GM12878 (cell line): Measurements from ENCODE around the gene NAV2. TPM values are rescaled to one million over a fixed set of nuclear protein-coding genes. Genes with fewer than 3 reads are reported as not detected.
A peak's percentile ranks its signal among the peaks of the same experiment; 100 is the strongest.

Experiments used
- BACH1 ChIP-seq: fragments of 450-650 bp; IDR thresholded peaks from 2 replicates; pipeline ENCODE4 v1.6.1; 2017; ENCODE audit warnings: mild to moderate bottlenecking, borderline replicate concordance
- EED ChIP-seq: sonication (generic); IDR thresholded peaks from 2 replicates; pipeline ENCODE4 v1.6.1; 2016; ENCODE audit warnings: antibody characterized with exemption, low read depth
- FOXK2 ChIP-seq: fragments of 450-650 bp; IDR thresholded peaks from 2 replicates; pipeline ENCODE4 v1.6.1; 2017; ENCODE audit warnings: mild to moderate bottlenecking, moderate library complexity
- FOXM1 ChIP-seq: IDR thresholded peaks from 2 replicates; pipeline ENCODE4 v1.6.1; 2012; ENCODE audit warnings: low read depth, mild to moderate bottlenecking, inconsistent platforms, low read length, moderate library complexity
- GABPA ChIP-seq: IDR thresholded peaks from 2 replicates; pipeline ENCODE4 v1.6.1; 2014; ENCODE audit warnings: antibody characterized with exemption, low read depth, mild to moderate bottlenecking, inconsistent platforms
- IKZF1 ChIP-seq: fragments of 450-650 bp; conservative IDR thresholded peaks from 2 replicates; pipeline ENCODE4 v1.6.1; 2017; ENCODE audit warnings: antibody characterized with exemption, mild to moderate bottlenecking
- IRF4 ChIP-seq: IDR thresholded peaks from 2 replicates; pipeline ENCODE4 v1.6.1; 2011; ENCODE audit warnings: low read depth, low read length
- MTA2 ChIP-seq: fragments of 450-650 bp; IDR thresholded peaks from 2 replicates; pipeline ENCODE4 v1.6.1; 2016; ENCODE audit warnings: low read depth, mild to moderate bottlenecking, moderate library complexity
- RB1 ChIP-seq: fragments of 450-650 bp; formaldehyde crosslinking; IDR thresholded peaks from 2 replicates; pipeline ENCODE4 v1.6.1; 2017; ENCODE audit warnings: mild to moderate bottlenecking, borderline replicate concordance
- SMAD1 ChIP-seq: fragments of 450-650 bp; IDR thresholded peaks from 2 replicates; pipeline ENCODE4 v1.6.1; 2018; ENCODE audit warnings: mild to moderate bottlenecking, low read depth; ENCODE audit not compliant: partially characterized antibody
- STAT3 ChIP-seq: IDR thresholded peaks from 2 replicates; pipeline ENCODE4 v1.6.1; 2011; ENCODE audit warnings: low read depth, low read length, improper control_type of control experiment
- TCF3 ChIP-seq: IDR thresholded peaks from 2 replicates; pipeline ENCODE4 v1.6.1; 2012; ENCODE audit warnings: low read depth, mild to moderate bottlenecking, low read length, borderline replicate concordance; ENCODE audit not compliant: insufficient read depth
- polyA plus RNA-seq, 11 experiments: library from polyadenylated mRNA; depleted of rRNA in 4 of 11; unstranded in 6 of 11; stranded (reverse) in 5 of 11; fragments of >200 nt; fragmentation: Nextera tagmentation in 4 of 11; fragmentation: Illumina TruSeq in 1 of 11; extraction: Ambion mirVana in 4 of 11; extraction: Trizol in 1 of 11; gene quantifications; 1 replicate in 1 of 11; 2 replicates in 10 of 11; pipeline versions ENCODE4 v1.2.1 to v1.2.3, GENCODE V29; 2011 to 2016; ENCODE audit warnings: inconsistent platforms in 2 of 11, missing spikeins in 2 of 11, low read depth in 1 of 11
- total RNA-seq, 4 experiments: library from RNA; depleted of rRNA in 3 of 4; stranded (reverse); fragments of >200 nt in 3 of 4; fragmentation: Illumina TruSeq in 1 of 4; extraction: Trizol in 1 of 4; gene quantifications; 2 replicates each; pipeline versions ENCODE4 v1.2.1 to v1.2.3, GENCODE V29; 2013 to 2021
- TF ChIP-seq, protein P1 (sequence below): fragments of 450-650 bp; IDR thresholded peaks from 2 replicates; pipeline ENCODE4 v1.6.1; 2017; ENCODE audit warnings: mild to moderate bottlenecking, moderate library complexity
- TF ChIP-seq, protein P2 (sequence below): fragments of 450-650 bp; IDR thresholded peaks from 2 replicates; pipeline ENCODE4 v1.6.1; 2017; ENCODE audit warnings: borderline replicate concordance
- TF ChIP-seq, protein P3 (sequence below): fragments of 450-650 bp; IDR thresholded peaks from 2 replicates; pipeline ENCODE4 v1.6.1; 2017; ENCODE audit warnings: mild to moderate bottlenecking, low read depth, inconsistent platforms; ENCODE audit not compliant: poor library complexity, severe bottlenecking
- TF ChIP-seq, protein P4 (sequence below): fragments of 450-650 bp; conservative IDR thresholded peaks from 2 replicates; pipeline ENCODE4 v1.6.1; 2017; ENCODE audit warnings: mild to moderate bottlenecking, moderate library complexity
- TF ChIP-seq, protein P5 (sequence below): fragments of 450-650 bp; IDR thresholded peaks from 2 replicates; pipeline ENCODE4 v1.6.1; 2018; ENCODE audit warnings: mild to moderate bottlenecking, low read depth, moderate library complexity; ENCODE audit not compliant: partially characterized antibody

NAV2 gene
- total and polyA plus RNA-seq, 10 of the 15 experiments (the other 5 are each of a cell fraction or from before 2014, with no cell fraction given): 0.35 to 6.1 (median 1.1) TPM

DNA sequence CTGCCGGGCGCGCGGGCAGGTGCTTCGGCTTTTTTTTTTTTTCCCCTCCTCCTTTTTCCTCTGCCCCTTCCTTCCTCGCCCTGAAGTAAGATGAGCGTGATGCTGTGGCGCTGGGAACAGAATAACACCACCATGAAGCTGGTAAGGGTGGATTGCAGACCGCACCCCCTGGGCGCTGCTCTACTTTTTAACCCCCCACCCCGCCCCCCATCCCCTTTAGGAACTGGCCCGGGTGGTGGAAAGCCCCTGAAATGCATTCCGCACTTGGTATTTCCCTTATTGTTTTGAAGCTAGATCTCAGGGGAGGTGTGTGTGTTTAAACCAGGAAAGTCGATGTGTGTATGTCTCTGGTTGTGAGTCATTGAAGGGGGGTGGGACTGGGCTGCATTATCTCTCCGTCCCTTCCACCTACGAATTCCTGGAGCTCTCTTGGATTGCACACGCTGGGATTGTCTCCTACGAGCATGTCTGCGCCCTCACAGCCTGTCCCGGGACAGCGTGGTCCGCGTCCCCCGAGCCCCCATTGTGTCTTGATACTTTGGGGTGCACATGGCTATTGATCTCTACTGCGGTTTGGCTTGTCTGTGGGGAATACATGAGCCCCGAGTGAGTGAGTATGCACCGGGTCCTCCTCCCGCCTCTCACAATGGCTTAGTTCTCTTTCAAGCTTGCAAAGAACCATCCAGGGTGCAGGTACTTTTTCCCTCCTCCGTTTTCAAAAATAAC lies 64.9 kb downstream of the NAV2 start (continued):
- TF ChIP-seq, protein P1, sequence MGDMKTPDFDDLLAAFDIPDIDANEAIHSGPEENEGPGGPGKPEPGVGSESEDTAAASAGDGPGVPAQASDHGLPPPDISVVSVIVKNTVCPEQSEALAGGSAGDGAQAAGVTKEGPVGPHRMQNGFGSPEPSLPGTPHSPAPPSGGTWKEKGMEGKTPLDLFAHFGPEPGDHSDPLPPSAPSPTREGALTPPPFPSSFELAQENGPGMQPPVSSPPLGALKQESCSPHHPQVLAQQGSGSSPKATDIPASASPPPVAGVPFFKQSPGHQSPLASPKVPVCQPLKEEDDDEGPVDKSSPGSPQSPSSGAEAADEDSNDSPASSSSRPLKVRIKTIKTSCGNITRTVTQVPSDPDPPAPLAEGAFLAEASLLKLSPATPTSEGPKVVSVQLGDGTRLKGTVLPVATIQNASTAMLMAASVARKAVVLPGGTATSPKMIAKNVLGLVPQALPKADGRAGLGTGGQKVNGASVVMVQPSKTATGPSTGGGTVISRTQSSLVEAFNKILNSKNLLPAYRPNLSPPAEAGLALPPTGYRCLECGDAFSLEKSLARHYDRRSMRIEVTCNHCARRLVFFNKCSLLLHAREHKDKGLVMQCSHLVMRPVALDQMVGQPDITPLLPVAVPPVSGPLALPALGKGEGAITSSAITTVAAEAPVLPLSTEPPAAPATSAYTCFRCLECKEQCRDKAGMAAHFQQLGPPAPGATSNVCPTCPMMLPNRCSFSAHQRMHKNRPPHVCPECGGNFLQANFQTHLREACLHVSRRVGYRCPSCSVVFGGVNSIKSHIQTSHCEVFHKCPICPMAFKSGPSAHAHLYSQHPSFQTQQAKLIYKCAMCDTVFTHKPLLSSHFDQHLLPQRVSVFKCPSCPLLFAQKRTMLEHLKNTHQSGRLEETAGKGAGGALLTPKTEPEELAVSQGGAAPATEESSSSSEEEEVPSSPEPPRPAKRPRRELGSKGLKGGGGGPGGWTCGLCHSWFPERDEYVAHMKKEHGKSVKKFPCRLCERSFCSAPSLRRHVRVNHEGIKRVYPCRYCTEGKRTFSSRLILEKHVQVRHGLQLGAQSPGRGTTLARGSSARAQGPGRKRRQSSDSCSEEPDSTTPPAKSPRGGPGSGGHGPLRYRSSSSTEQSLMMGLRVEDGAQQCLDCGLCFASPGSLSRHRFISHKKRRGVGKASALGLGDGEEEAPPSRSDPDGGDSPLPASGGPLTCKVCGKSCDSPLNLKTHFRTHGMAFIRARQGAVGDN: no peak
- TF ChIP-seq, protein P2, sequence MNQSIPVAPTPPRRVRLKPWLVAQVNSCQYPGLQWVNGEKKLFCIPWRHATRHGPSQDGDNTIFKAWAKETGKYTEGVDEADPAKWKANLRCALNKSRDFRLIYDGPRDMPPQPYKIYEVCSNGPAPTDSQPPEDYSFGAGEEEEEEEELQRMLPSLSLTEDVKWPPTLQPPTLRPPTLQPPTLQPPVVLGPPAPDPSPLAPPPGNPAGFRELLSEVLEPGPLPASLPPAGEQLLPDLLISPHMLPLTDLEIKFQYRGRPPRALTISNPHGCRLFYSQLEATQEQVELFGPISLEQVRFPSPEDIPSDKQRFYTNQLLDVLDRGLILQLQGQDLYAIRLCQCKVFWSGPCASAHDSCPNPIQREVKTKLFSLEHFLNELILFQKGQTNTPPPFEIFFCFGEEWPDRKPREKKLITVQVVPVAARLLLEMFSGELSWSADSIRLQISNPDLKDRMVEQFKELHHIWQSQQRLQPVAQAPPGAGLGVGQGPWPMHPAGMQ: no peak
- TF ChIP-seq FOXM1: peak; percentile 68
- peak; percentile 68 for TF ChIP-seq MTA2
- TF ChIP-seq TCF3: no peak
- TF ChIP-seq BACH1: peak; percentile 41; the same call in 1 of the 2 replicates
- TF ChIP-seq EED: peak; percentile 81
- TF ChIP-seq, protein P3, sequence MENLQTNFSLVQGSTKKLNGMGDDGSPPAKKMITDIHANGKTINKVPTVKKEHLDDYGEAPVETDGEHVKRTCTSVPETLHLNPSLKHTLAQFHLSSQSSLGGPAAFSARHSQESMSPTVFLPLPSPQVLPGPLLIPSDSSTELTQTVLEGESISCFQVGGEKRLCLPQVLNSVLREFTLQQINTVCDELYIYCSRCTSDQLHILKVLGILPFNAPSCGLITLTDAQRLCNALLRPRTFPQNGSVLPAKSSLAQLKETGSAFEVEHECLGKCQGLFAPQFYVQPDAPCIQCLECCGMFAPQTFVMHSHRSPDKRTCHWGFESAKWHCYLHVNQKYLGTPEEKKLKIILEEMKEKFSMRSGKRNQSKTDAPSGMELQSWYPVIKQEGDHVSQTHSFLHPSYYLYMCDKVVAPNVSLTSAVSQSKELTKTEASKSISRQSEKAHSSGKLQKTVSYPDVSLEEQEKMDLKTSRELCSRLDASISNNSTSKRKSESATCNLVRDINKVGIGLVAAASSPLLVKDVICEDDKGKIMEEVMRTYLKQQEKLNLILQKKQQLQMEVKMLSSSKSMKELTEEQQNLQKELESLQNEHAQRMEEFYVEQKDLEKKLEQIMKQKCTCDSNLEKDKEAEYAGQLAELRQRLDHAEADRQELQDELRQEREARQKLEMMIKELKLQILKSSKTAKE: peak; percentile 59
- TF ChIP-seq IKZF1: peak; percentile 96
- TF ChIP-seq GABPA: no peak
- TF ChIP-seq, protein P4, sequence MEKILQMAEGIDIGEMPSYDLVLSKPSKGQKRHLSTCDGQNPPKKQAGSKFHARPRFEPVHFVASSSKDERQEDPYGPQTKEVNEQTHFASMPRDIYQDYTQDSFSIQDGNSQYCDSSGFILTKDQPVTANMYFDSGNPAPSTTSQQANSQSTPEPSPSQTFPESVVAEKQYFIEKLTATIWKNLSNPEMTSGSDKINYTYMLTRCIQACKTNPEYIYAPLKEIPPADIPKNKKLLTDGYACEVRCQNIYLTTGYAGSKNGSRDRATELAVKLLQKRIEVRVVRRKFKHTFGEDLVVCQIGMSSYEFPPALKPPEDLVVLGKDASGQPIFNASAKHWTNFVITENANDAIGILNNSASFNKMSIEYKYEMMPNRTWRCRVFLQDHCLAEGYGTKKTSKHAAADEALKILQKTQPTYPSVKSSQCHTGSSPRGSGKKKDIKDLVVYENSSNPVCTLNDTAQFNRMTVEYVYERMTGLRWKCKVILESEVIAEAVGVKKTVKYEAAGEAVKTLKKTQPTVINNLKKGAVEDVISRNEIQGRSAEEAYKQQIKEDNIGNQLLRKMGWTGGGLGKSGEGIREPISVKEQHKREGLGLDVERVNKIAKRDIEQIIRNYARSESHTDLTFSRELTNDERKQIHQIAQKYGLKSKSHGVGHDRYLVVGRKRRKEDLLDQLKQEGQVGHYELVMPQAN: peak; percentile 83
- peak; percentile 81 for TF ChIP-seq IRF4
- no peak for TF ChIP-seq STAT3
- peak; percentile 35; the same call in 1 of the 2 replicates for TF ChIP-seq FOXK2
- no peak for TF ChIP-seq SMAD1
- TF ChIP-seq, protein P5, sequence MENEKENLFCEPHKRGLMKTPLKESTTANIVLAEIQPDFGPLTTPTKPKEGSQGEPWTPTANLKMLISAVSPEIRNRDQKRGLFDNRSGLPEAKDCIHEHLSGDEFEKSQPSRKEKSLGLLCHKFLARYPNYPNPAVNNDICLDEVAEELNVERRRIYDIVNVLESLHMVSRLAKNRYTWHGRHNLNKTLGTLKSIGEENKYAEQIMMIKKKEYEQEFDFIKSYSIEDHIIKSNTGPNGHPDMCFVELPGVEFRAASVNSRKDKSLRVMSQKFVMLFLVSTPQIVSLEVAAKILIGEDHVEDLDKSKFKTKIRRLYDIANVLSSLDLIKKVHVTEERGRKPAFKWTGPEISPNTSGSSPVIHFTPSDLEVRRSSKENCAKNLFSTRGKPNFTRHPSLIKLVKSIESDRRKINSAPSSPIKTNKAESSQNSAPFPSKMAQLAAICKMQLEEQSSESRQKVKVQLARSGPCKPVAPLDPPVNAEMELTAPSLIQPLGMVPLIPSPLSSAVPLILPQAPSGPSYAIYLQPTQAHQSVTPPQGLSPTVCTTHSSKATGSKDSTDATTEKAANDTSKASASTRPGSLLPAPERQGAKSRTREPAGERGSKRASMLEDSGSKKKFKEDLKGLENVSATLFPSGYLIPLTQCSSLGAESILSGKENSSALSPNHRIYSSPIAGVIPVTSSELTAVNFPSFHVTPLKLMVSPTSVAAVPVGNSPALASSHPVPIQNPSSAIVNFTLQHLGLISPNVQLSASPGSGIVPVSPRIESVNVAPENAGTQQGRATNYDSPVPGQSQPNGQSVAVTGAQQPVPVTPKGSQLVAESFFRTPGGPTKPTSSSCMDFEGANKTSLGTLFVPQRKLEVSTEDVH: no peak
- peak; percentile 20; the same call in 1 of the 2 replicates for TF ChIP-seq RB1
